HG03432 (cell line): Measurements from ENCODE around the gene TNFSF12.
"Not testable (repeated sequence)": the region's sequence is repeated elsewhere in the genome, so short reads cannot be mapped to it uniquely, and the experiment has no call there.

ENCODE experiments used
- ATAC-seq: cut with Tn5 transposase; IDR thresholded peaks from one replicate; pipeline ENCODE4 v1.9.1; 2021; ENCODE audit warnings: mild to moderate bottlenecking, moderate library complexity; ENCODE audit not compliant: unreplicated experiment

TNFSF12 gene

GRCh38 chr17:7583253-7584109 lies 34.6 kb downstream of the TNFSF12 start, which contains the start of gene MPDU1:
MPDU1 (plus strand) TSS chr17:7583852; CDS start chr17:7583863, 11 bp downstream.
- ATAC-seq = peak; percentile 69

GRCh38 chr17:7586673-7587419 lies 38.0 kb downstream of the TNFSF12 start:
- ATAC-seq = no peak

- ATAC-seq = no peak
Observed at GRCh38 chr17:7587420-7588151, 38.7 kb downstream of the TNFSF12 start.

GRCh38 chr17:7588553-7589203 lies 39.8 kb downstream of the TNFSF12 start:
- ATAC-seq = no peak

GRCh38 chr17:7589204-7589868 lies 40.5 kb downstream of the TNFSF12 start:
- no peak for ATAC-seq

- ATAC-seq = no peak
Observed at GRCh38 chr17:7589891-7590691, 41.2 kb downstream of the TNFSF12 start, which contains the start of gene SOX15. SOX15 (minus strand) TSS chr17:7590094; CDS start chr17:7589676, 418 bp downstream.

GRCh38 chr17:7590743-7591142 lies 41.9 kb downstream of the TNFSF12 start:
- ATAC-seq = no peak

- ATAC-seq = no peak
Observed at GRCh38 chr17:7591596-7591995, 42.7 kb downstream of the TNFSF12 start.

- no peak for ATAC-seq
Observed at GRCh38 chr17:7592422-7593021, 43.7 kb downstream of the TNFSF12 start.

- no peak for ATAC-seq
Observed at GRCh38 chr17:7593296-7593695, 44.4 kb downstream of the TNFSF12 start.

GRCh38 chr17:7597561-7597960 lies 48.7 kb downstream of the TNFSF12 start:
- not testable (repeated sequence) for ATAC-seq

- ATAC-seq = no peak
Observed at GRCh38 chr17:7606280-7606679, 57.4 kb downstream of the TNFSF12 start.
